ENCODE data around the gene TRAPPC10.

The TRAPPC10 gene, protein sequence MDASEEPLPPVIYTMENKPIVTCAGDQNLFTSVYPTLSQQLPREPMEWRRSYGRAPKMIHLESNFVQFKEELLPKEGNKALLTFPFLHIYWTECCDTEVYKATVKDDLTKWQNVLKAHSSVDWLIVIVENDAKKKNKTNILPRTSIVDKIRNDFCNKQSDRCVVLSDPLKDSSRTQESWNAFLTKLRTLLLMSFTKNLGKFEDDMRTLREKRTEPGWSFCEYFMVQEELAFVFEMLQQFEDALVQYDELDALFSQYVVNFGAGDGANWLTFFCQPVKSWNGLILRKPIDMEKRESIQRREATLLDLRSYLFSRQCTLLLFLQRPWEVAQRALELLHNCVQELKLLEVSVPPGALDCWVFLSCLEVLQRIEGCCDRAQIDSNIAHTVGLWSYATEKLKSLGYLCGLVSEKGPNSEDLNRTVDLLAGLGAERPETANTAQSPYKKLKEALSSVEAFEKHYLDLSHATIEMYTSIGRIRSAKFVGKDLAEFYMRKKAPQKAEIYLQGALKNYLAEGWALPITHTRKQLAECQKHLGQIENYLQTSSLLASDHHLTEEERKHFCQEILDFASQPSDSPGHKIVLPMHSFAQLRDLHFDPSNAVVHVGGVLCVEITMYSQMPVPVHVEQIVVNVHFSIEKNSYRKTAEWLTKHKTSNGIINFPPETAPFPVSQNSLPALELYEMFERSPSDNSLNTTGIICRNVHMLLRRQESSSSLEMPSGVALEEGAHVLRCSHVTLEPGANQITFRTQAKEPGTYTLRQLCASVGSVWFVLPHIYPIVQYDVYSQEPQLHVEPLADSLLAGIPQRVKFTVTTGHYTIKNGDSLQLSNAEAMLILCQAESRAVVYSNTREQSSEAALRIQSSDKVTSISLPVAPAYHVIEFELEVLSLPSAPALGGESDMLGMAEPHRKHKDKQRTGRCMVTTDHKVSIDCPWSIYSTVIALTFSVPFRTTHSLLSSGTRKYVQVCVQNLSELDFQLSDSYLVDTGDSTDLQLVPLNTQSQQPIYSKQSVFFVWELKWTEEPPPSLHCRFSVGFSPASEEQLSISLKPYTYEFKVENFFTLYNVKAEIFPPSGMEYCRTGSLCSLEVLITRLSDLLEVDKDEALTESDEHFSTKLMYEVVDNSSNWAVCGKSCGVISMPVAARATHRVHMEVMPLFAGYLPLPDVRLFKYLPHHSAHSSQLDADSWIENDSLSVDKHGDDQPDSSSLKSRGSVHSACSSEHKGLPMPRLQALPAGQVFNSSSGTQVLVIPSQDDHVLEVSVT

DNA sequence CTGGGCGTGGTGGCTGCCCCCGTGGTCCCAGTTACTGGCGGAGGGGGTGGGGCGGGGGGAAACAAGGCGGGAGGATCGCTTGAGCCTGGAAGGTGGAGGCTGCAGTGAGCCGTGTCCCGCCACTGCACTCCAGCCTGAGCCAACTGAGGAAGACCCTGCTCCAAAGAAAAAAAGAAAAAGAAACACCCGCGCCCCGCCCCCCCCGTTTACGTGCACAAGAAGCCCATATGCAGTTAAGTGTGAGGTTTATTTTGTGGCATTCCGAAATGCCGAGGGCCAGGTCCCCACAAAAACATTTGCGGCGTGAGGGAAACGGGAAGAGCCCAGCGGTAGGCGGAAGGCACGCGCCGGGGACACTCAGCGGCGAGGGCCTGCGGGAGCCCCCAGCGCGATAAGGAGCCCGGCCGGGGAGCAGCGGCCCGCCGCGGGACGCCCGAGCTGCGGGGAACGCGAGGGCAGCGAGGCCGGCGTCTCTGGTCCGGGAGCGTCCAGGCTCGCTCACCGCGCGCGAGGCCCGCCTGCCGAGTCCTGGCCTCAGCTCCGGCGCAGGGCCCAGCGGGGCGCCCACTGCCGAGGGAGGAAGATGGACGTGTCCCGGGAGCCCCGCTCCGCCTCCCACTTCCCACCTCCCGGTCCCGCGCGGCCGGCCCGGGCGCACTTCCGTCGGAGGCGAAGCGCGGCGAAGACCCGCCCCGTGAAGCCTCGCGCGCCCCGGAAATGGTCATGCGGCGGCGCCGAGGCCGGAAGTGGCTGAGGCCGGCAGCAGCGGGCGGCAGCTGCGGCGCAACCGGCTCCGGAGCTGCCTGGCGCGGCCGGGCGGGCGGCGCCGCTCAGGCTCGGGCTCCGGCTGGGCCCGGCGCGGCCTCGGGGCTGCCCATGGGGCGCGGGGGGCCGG, at the start of gene TRAPPC10:
TSS of gene TRAPPC10 (plus strand) at position 731 of the 895 bp plus-strand sequence. CDS start 185 bp downstream, outside the sequence.
- peak; percentile 59 to 73 (median 67) for DNase-seq

DNA sequence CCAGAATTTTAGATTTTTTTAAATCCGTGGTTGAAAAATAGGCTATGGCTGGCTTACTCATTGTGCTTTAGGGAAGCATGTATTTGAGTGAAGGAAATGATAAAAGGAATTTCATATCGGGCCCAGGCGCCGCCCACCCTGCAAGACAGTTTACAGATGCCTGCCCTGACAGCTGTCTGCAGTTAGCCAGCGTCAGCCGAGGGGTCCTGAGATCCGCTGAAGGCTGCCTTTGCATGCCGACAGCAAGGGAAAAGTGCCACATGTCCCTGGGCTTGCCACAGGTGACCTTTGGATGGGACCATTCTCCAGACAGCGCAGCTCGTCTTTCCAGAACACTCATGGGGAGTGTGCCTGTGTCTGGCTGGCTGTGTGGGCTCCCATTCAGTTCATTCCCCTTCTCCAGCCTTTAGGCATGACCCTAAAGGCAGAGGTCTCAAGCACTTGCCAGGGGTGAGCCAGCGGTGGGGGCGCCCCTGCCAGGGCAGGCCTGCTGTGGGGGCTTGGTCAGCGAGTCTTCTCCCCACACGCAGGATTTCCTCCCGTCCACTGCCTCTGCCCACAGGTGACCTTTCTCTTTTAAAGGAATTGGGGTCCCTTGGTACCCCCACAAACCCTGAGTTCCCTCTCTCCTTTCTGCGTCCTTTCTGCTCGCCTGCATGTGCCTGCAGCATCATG, 46.1 kb upstream of the TRAPPC10 start:
- no peak for DNase-seq

- no peak for DNase-seq
Observed at GRCh38 chr21:43966946-43967512, 45.1 kb upstream of the TRAPPC10 start.

DNA sequence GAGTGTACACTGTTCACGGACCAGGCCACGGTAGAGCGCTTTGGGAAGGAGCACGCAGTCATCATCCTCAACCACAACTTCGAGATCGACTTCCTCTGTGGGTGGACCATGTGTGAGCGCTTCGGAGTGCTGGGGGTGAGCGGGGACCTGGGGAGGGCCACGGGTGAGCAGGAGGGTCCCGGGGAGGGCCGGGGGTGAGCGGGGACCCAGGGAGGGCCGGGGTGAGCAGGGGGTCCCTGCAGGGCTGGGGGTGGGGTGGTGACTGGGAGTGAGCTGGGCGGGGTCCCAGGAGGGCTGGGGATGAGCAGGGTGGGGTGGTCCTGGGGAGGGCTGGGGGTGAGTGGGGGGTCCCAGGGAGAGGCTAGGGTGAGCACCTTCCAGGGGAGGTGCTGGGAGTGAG, 44.1 kb upstream of the TRAPPC10 start:
- DNase-seq, result no peak

- no peak for DNase-seq
Observed at GRCh38 chr21:43968410-43969114, 43.5 kb upstream of the TRAPPC10 start.

- no peak for DNase-seq
Observed at GRCh38 chr21:43969115-43969444, 43.0 kb upstream of the TRAPPC10 start.

GRCh38 chr21:43970551-43970950, 41.6 kb upstream of the TRAPPC10 start:
- no peak for DNase-seq

DNA sequence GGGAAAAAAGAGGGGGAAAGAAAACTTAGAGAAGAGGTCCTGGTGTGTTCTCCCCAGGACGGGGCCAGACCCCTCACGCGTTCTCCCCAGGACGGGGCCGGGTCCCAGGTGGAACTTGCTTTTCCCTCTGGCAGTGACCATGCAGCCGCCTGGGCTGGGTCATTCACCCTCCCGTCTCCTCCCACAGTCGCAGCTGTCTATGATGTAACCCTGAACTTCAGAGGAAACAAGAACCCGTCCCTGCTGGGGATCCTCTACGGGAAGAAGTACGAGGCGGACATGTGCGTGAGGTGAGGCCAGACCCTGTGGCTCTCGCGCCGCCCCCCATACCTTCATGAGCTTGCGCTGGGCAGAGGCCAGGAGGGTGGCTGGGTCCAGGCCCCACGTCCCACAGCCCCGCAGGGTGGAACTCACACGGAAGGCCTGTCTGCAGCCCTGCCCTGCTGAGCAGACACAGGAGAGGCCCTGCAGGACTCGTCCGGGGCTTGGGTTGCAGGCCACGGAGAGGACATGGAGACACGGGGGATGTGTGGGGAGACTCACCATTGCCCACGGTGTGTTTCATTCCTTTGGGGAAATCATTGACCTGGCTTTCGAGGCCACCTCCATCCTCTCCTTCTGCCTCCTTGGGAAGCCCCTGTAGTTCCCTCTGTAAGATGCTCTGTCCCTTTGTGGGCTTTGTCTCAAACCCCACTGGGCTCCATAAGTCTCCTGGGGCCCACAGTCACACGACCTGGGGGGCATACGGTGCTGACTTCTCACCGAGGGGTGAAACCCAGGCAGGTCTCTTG, 40.7 kb upstream of the TRAPPC10 start:
- DNase-seq, result no peak

GRCh38 chr21:43971992-43972255, 40.2 kb upstream of the TRAPPC10 start:
- DNase-seq, result no peak

GRCh38 chr21:43972850-43973633, 39.1 kb upstream of the TRAPPC10 start:
- no peak for DNase-seq

DNA sequence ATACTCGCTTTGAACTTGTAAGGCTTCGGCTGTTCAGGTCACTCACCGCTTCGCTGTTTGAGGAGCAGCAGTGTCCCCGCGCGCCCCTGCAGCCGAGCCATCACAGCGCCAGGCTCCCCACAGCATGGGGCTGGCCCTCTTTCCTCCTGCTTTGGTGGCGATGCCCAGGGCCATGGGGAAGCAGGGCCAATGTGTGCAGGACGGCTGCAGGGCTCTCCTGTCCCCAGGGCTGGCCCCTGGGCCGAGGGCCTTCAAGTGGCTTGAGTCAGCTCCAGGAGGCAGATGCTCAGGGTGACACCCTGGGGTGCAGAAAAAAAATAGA, 38.5 kb upstream of the TRAPPC10 start:
- no peak for DNase-seq

GRCh38 chr21:43974791-43975468, 37.2 kb upstream of the TRAPPC10 start:
- DNase-seq, result no peak

- peak; percentile 68 to 82 (median 69) for DNase-seq
Observed at GRCh38 chr21:43975469-43976098, 36.5 kb upstream of the TRAPPC10 start.

DNA sequence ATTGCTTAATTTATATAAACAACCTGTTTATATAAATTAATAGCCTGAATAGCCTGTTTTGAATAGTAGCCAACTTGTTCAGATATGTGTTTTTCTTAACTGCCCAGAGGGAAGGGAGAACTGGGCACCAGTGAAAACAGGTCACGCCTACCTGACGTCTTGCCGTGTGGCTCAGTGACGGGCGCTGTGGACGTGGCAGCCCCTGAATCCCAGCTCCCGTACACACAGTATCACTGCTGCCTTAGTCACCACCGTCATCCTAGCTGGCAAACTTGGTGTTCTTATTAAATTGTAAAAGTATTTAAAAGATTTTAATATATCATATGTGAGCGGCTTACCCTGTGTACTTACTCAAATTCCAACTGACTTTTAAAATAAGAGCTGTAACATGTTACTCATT, 35.4 kb upstream of the TRAPPC10 start:
- no peak for DNase-seq

DNA sequence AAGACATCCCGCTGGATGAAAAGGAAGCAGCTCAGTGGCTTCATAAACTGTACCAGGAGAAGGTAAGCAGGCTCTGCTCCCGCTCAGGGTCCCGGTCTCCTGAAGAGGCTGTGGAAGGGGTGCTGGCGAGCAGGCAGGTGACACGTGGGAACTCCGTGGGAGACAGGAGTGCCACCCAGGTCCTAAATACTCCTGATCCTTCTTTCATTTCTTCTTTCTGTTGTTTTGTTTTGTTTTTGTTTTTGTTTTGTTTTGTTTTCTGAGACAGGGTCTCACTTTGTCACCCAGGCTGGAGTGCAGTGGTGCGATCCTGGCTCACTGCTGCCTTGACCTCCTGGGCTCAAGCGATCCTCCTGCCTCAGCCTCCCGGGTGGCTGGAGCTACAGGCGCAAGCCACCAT, 34.0 kb upstream of the TRAPPC10 start:
- no peak for DNase-seq

DNA sequence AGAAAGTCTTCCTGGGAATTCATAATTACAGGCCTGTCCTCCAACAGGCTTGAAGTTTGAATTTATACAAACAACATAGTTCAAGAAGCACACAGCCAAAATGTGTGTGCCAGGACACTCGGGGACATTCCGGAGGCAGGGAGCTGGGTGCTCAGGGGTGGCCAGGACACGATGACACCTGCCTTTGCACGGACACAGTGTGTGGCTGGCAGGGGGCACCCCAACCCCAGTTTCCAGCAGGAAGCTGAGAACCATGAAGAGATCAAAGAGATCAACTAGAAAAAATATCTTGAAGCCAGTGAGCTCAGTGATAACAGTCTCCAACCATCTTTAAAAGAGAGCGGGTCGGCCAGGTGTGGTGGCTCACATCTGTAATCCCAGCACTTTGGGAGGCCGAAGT, 32.5 kb upstream of the TRAPPC10 start:
- no peak for DNase-seq

DNA sequence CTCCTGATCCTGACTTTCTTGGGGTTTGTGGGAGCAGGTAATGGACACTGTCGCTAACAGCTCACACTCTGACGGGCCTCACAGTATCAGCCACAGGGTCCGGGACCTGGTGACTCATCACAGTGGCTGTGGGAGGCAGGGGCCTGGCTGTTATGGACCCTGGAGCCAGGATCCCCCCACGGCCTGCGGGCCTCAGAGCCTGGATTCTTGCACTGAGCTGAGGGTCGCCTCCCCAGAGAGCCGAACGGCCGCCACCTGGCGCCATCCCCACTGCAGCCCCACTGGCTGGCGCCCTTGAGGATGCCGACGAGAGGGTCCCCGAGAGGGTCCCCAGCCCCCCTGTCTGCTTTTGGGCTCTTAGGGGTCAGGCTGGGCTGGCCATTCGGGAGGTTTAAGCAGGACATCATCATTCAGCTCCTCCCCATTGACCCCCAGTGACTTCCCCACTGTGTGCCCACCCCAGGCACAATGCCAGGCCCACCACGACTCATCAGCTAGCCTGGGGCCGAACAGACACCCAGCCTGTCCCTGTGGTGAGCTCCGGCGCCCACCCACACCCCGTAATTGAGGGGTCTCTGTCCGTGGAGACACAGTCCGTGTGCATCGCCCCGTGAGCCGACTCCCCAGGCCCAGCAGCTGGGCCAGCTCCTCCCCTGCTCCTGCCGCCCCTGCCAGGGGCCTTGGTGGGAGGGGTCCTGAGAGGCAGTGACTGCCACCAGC, 30.8 kb upstream of the TRAPPC10 start:
- no peak for DNase-seq

DNA sequence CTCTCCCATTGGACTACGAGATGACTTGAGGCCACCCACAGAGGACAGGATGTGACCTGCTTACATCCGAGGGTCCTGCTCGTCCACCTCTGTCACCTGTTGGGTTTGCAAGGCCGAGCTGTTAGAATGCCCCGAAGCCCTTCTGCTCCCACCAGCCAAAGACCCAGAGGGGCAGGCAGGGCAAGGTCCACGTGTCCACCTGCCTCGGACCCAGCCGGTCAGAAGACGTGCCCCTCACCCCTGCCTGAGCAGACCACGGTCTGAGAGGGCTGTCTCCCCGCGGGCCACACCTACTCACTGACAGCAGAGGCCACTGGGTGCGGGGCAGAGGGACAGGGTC, 30.3 kb upstream of the TRAPPC10 start:
- no peak for DNase-seq
